Spleen (tissue), 11 donors: Measurements from ENCODE around the gene ADCY4. TPM values are rescaled to one million over a fixed set of nuclear protein-coding genes. Genes with fewer than 3 reads are reported as not detected.

Experiments
- DNase-seq: peaks from one replicate; pipeline ENCODE4 v3.0.0-alpha.2; 2020
- H3K27ac ChIP-seq, 8 donors: fragments of 200-600 bp; sonication (generic) in 7 of 8; 1 replicate in 4 of 8; 2 replicates in 4 of 8; pipeline versions ENCODE4 v1.5.0 to v1.8.0; 2016 to 2021; ENCODE audit warnings: inconsistent platforms in 4 of 8, mild to moderate bottlenecking in 4 of 8, moderate library complexity in 1 of 8
- H3K27me3 ChIP-seq, 7 donors: fragments of 200-600 bp; sonication (generic) in 6 of 7; replicated peaks in 1 of 7; 1 replicate in 4 of 7; 2 replicates in 3 of 7; pipeline versions ENCODE4 v1.5.0 to v1.8.0; 2016 to 2021; ENCODE audit warnings: inconsistent platforms in 3 of 7, mild to moderate bottlenecking in 1 of 7
- H3K36me3 ChIP-seq, 6 donors: fragments of 200-600 bp; sonication (generic) in 5 of 6; 1 replicate in 4 of 6; 2 replicates in 2 of 6; pipeline versions ENCODE4 v1.5.0 to v1.8.0; 2016 to 2021; ENCODE audit warnings: inconsistent platforms in 2 of 6
- H3K4me1 ChIP-seq, 6 donors: fragments of 200-600 bp; sonication (generic) in 5 of 6; 1 replicate in 3 of 6; 2 replicates in 3 of 6; pipeline versions ENCODE4 v1.5.0 to v1.8.0; 2016 to 2021; ENCODE audit warnings: inconsistent platforms in 3 of 6
- H3K4me3 ChIP-seq, 8 donors: fragments of 200-600 bp; sonication (generic) in 7 of 8; 1 replicate in 4 of 8; 2 replicates in 4 of 8; pipeline versions ENCODE4 v1.5.0 to v1.8.0; 2016 to 2021; ENCODE audit warnings: inconsistent platforms in 4 of 8, mild to moderate bottlenecking in 4 of 8, moderate library complexity in 2 of 8
- H3K9me3 ChIP-seq, 8 donors: fragments of 200-600 bp; sonication (generic) in 7 of 8; 1 replicate in 4 of 8; 2 replicates in 4 of 8; pipeline versions ENCODE4 v1.5.0 to v1.8.0; 2016 to 2021; ENCODE audit warnings: inconsistent platforms in 4 of 8
- POLR2A ChIP-seq, 3 donors: fragments of 450-650 bp; IDR thresholded peaks; one replicate each; pipeline ENCODE4 v1.5.1; 2017; ENCODE audit warnings: antibody characterized with exemption in 3 of 3, mild to moderate bottlenecking in 1 of 3
- POLR2AphosphoS5 ChIP-seq, 3 donors: sonication (generic); formaldehyde crosslinking; IDR thresholded peaks; one replicate each; pipeline ENCODE4 v1.5.1; 2017; ENCODE audit warnings: antibody characterized with exemption in 3 of 3
- WGBS, 5 donors: extraction: QIAGEN DNeasy Blood & Tissue Kit in 3 of 5; methylation state at CpG; one replicate each; pipeline versions ENCODE4 v1.1.5 to v1.1.7; 2013 to 2018; 5-methylcytosine and 5-hydroxymethylcytosine counted together
- intact Hi-C: fragments of 100-400 bp; cut with DNase I; formaldehyde crosslinking; loops from one replicate; pipeline ENCODE4 v1.15.0; 2023; ENCODE audit warnings: low total_unique reads
- polyA plus RNA-seq, 3 donors: library from polyadenylated mRNA; stranded (reverse); fragments of 200-250 nt; gene quantifications; one replicate each; pipeline ENCODE4 v1.2.1, GENCODE V29; 2013
- total RNA-seq, 7 donors: library from RNA; depleted of rRNA in 3 of 7; stranded (reverse); fragments of >200 nt in 3 of 7; fragmentation: NEBNext Ultra II Directional in 4 of 7; extraction: Animal tissue kit (Norgen Biotek cat#: 25700) in 4 of 7; gene quantifications; one replicate each; pipeline versions ENCODE4 v1.1.0 to v1.2.1, GENCODE V29; 2016 to 2021
- TF ChIP-seq, protein P1 (sequence below), 11 experiments: fragments of 200-600 bp in 7 of 11; fragments of 450-650 bp in 4 of 11; sonication (generic) in 4 of 11; IDR thresholded peaks in 8 of 11; conservative IDR thresholded peaks in 3 of 11; 1 replicate in 7 of 11; 2 replicates in 4 of 11; pipeline versions ENCODE4 v1.4.0 to v1.8.0; 2016 to 2021; ENCODE audit warnings: antibody characterized with exemption in 11 of 11, inconsistent platforms in 4 of 11, mild to moderate bottlenecking in 1 of 11
- donor health status: healthy with polysubstance abuse.
- donor health status: DM: no; HTN: no; CAD: no; lungs with moderate emphysema.
- donor health status: DM: no; HTN: no; CAD: no.
- donor health status: Bipolar disorder and iron deficiency.
- donor health status: healthy.
- donor health status: DM: no; HTN: no; CAD: no.
- donor health status: DM: yes; HTN: yes; CAD: no.

Gene ADCY4
- total and polyA plus RNA-seq, 10 donors = 13.0 to 114 (median 56.7) TPM

DNA sequence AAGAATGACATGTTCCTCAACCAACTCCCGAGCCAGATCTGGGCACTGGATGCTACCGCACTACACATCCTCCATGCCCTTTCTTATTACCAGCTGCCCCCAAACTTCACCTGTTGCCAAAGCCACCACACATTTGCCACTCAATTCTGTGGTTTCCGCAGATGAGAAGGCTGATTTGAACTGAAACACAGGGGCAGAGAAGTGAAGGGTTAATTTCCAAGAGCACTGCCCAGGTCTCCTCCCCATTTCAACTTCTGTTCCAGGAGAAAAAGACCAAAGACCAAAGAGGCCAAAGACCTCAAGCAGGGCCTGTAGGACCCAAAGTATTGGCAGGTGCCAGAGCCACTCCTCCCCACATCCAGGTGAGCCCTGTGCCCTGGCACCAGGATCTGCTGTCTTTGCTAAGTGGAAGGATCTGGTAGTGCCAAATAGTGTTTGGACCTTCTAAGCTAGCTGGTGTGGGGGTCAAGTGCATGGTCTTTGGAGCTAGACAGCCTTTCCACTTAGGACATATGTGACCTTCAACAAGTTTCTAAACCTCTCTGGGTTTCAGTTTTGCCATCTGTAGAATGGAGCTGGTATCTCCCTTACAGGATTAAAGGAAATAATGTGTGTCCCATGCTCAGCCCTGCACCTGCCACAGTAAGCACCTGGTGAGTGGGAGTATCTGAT, 43.3 kb downstream of the ADCY4 start:
- TF ChIP-seq POLR2A (IDR thresholded peaks at IDR 0.05) (no peak), POLR2AphosphoS5 (IDR thresholded peaks at IDR 0.05) (no peak)
- TF ChIP-seq, protein P1, sequence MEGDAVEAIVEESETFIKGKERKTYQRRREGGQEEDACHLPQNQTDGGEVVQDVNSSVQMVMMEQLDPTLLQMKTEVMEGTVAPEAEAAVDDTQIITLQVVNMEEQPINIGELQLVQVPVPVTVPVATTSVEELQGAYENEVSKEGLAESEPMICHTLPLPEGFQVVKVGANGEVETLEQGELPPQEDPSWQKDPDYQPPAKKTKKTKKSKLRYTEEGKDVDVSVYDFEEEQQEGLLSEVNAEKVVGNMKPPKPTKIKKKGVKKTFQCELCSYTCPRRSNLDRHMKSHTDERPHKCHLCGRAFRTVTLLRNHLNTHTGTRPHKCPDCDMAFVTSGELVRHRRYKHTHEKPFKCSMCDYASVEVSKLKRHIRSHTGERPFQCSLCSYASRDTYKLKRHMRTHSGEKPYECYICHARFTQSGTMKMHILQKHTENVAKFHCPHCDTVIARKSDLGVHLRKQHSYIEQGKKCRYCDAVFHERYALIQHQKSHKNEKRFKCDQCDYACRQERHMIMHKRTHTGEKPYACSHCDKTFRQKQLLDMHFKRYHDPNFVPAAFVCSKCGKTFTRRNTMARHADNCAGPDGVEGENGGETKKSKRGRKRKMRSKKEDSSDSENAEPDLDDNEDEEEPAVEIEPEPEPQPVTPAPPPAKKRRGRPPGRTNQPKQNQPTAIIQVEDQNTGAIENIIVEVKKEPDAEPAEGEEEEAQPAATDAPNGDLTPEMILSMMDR (IDR thresholded peaks at IDR 0.05 in 8 of 11, conservative IDR thresholded peaks at IDR 0.05 in 3 of 11) = no peak
- DNase-seq = no peak
- Histone ChIP-seq H3K4me1 (peaks cover 3 to 22% (median 7%) of the 10 kb centered on the region in 6 donors), H3K27ac (peak overlapping the region in 1 of 8 donors; percentile 9), H3K9me3 (no peaks in the 10 kb centered on the region), H3K36me3 (peaks cover 3 to 77% (median 57%) of the 10 kb centered on the region in 6 donors), H3K4me3 (no peak overlapping the region), H3K27me3 (no peaks in the 10 kb centered on the region)
- 79 to 97% (median 92%) methylated on average over 3 of the region's 3 CpGs for WGBS, 5 donors
- intact Hi-C loops = no loop called here

DNA sequence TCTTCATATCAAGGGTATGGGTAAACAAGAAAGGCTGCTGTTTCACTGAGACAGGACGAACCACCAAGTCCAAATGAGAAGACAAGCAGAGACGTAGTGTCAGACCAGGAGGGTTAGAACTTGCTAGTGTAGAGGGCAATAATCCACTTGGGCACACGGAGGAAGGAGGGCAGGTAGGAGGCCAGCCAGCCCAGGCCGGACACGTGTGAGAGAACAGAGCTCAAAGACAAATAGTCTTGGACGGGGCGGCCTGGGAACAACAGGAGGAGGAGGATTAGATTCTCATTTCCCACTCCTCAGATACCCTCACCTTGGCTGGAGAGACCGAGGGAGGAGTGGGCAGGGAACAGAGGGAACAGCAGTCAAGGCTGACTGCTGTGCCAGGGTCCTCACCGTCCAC, 44.1 kb downstream of the ADCY4 start:
- Histone ChIP-seq H3K9me3 (no peaks in the 10 kb centered on the region), H3K36me3 (peaks cover 3 to 69% (median 52%) of the 10 kb centered on the region in 6 donors)
- WGBS, 5 donors = 73 to 95% (median 91%) methylated on average over 9 of the region's 9 CpGs

DNA sequence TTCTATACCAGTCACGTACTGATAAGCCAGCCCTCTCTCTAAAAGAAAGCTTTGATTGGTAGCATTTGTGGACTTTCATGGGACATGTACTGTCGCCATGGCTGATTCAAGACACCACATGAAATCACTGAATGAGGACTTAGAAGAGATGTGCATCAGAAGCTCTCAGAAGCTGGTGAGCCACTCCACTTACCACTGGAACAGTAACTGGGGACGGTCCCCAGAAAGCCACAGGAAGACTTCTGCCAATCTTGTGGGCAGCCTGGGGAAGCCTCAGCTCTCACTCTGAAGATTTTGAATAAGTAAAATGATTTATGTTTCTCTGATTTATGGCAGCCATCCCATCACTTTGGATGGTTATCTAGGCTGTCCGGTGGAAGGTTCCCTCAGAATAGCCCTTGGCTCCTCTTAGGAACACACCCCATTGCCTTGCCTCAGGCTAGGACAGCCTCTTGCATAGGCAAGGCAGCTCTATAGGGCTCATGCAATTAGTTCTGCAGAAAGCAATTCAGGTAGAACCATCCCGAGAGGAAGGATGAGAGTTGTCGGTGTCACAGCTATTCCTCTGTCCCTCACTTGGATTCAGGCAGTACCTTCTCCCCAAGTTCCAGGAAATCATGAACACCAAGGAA, 45.1 kb downstream of the ADCY4 start:
- peaks cover 0 to 59% (median 44%) of the 10 kb centered on the region in 6 donors for H3K36me3 ChIP-seq
- H3K4me1 ChIP-seq = peaks cover 0 to 13% (median 4%) of the 10 kb centered on the region in 6 donors
- H3K27me3 ChIP-seq = no peaks in the 10 kb centered on the region
- TF ChIP-seq, protein P1 (IDR thresholded peaks at IDR 0.05 in 8 of 11, conservative IDR thresholded peaks at IDR 0.05 in 3 of 11) = no peak
- TF ChIP-seq POLR2A (IDR thresholded peaks at IDR 0.05) (no peak), POLR2AphosphoS5 (IDR thresholded peaks at IDR 0.05) (no peak)
- intact Hi-C loops = no loop called here
- no peak overlapping the region for H3K27ac ChIP-seq
- no peak for DNase-seq
- H3K9me3 ChIP-seq = no peaks in the 10 kb centered on the region
- 50 to 75% (median 60%) methylated on average over 5 to 6 of the region's 6 CpGs for WGBS, 5 donors
- H3K4me3 ChIP-seq = no peak overlapping the region

More for the DNA sequence above, 44.1 kb downstream of the ADCY4 start:
- intact Hi-C loops = no loop called here
- no peak overlapping the region for H3K27ac ChIP-seq
- H3K4me1 ChIP-seq = peaks cover 0 to 14% (median 4%) of the 10 kb centered on the region in 6 donors
- TF ChIP-seq, protein P1 (IDR thresholded peaks at IDR 0.05 in 8 of 11, conservative IDR thresholded peaks at IDR 0.05 in 3 of 11) = no peak
- TF ChIP-seq POLR2A (IDR thresholded peaks at IDR 0.05) (no peak), POLR2AphosphoS5 (IDR thresholded peaks at IDR 0.05) (no peak)
- no peaks in the 10 kb centered on the region for H3K27me3 ChIP-seq
- H3K4me3 ChIP-seq = no peak overlapping the region
- DNase-seq = no peak

DNA sequence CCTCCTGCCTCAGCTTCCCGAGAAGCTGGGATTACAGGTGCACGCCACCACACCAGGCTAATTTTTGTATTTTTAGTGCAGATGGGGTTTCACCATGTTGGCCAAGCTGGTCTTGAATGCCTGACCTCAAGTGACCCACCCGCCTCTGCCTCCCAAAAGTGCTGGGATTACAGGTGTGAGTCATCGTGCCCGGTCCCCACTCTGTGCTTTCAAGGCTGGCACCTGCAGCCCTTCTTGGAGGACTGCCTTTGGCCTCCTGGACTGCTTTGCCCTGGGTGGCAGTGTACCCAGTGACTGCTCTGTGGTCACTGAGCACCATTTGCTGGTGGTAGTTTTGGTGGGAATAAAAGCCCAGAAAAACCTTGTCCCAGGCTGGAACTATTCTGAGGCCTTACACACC, 47.9 kb downstream of the ADCY4 start:
- WGBS, 5 donors = 88 to 97% (median 95%) methylated on average over 5 of the region's 5 CpGs
- no peak overlapping the region for H3K27ac ChIP-seq
- DNase-seq = no peak
- TF ChIP-seq POLR2AphosphoS5 (IDR thresholded peaks at IDR 0.05) (no peak), POLR2A (IDR thresholded peaks at IDR 0.05) (no peak)
- TF ChIP-seq, protein P1 (IDR thresholded peaks at IDR 0.05 in 8 of 11, conservative IDR thresholded peaks at IDR 0.05 in 3 of 11) = no peak
- peaks cover 0 to 28% (median 6%) of the 10 kb centered on the region in 6 donors for H3K4me1 ChIP-seq
- H3K27me3 ChIP-seq = no peaks in the 10 kb centered on the region
- intact Hi-C loops = no loop called here
- peaks cover 0 to 32% (median 29%) of the 10 kb centered on the region in 6 donors for H3K36me3 ChIP-seq
- no peaks in the 10 kb centered on the region for H3K9me3 ChIP-seq
- H3K4me3 ChIP-seq = no peak overlapping the region
